ENCODE measurements around the gene MRPL40. TPM values are rescaled to one million over a fixed set of nuclear protein-coding genes. Genes with fewer than 3 reads are reported as not detected.

MRPL40 gene
- total and polyA plus RNA-seq, 2 donors (not counting 1 experiment from before 2014, with no cell fraction given), result 44.4 to 44.8 TPM

GRCh38 chr22:19471572-19471971, 39.2 kb downstream of the MRPL40 start:
- no peak overlapping the region for H2AFZ ChIP-seq (ENCODE audit: low read length)
- no peak overlapping the region for H3K9ac ChIP-seq (ENCODE audit: insufficient read depth, low read length)
- H3K36me3 ChIP-seq (ENCODE audit: control insufficient read depth, insufficient read depth, low read length), result peaks cover 35% of the 10 kb centered on the region
- H4K20me1 ChIP-seq (ENCODE audit: control insufficient read depth, extremely low read depth, insufficient read depth, low read length), result no peaks in the 10 kb centered on the region
- no peak overlapping the region for H3K4me3 ChIP-seq (replicated peaks in 1 of 4; ENCODE audit: control extremely low read depth in 1 of 4, insufficient read depth in 1 of 4, low read depth in 3 of 4, low read length in 4 of 4)
- no peaks in the 10 kb centered on the region for H3K27me3 ChIP-seq (ENCODE audit: control insufficient read depth, insufficient read depth, low read length)
- H3K79me2 ChIP-seq (ENCODE audit: control insufficient read depth, insufficient read depth, low read length), result peaks cover 25% of the 10 kb centered on the region
- no peak for DNase-seq (ENCODE audit: low read depth in 2 of 2)
- TF ChIP-seq EZH2 (IDR thresholded peaks at IDR 0.05; ENCODE audit: low read length, missing control alignments), result no peak
- TF ChIP-seq CTCF (conservative IDR thresholded peaks at IDR 0.05 in 1 of 2, IDR thresholded peaks at IDR 0.05 in 1 of 2; ENCODE audit: low read depth in 1 of 2, low read length in 2 of 2), result no peak
- H3K27ac ChIP-seq (ENCODE audit: insufficient read depth, low read length), result no peak overlapping the region
- no peaks in the 10 kb centered on the region for H3K4me1 ChIP-seq (ENCODE audit: control insufficient read depth, extremely low read depth, insufficient read depth, low read length)
- H3K4me2 ChIP-seq (ENCODE audit: extremely low read depth, insufficient read depth, low read length), result no peak overlapping the region
- no peaks in the 10 kb centered on the region for H3K9me3 ChIP-seq (ENCODE audit: control insufficient read depth, insufficient read depth, low read depth, low read length)

GRCh38 chr22:19472233-19472632, 39.9 kb downstream of the MRPL40 start:
- TF ChIP-seq EZH2 (IDR thresholded peaks at IDR 0.05; ENCODE audit: low read length, missing control alignments), result no peak
- TF ChIP-seq CTCF (conservative IDR thresholded peaks at IDR 0.05 in 1 of 2, IDR thresholded peaks at IDR 0.05 in 1 of 2; ENCODE audit: low read depth in 1 of 2, low read length in 2 of 2), result no peak
- Histone ChIP-seq H3K79me2 (ENCODE audit: control insufficient read depth, insufficient read depth, low read length) (peaks cover 28% of the 10 kb centered on the region), H3K4me2 (ENCODE audit: extremely low read depth, insufficient read depth, low read length) (no peak overlapping the region), H3K27ac (ENCODE audit: insufficient read depth, low read length) (no peak overlapping the region), H3K4me1 (ENCODE audit: control insufficient read depth, extremely low read depth, insufficient read depth, low read length) (peaks cover under 1% of the 10 kb centered on the region), H3K27me3 (ENCODE audit: control insufficient read depth, insufficient read depth, low read length) (no peaks in the 10 kb centered on the region), H3K36me3 (ENCODE audit: control insufficient read depth, insufficient read depth, low read length) (peaks cover 32% of the 10 kb centered on the region), H2AFZ (ENCODE audit: low read length) (no peak overlapping the region), H3K4me3 (replicated peaks in 1 of 4; ENCODE audit: control extremely low read depth in 1 of 4, insufficient read depth in 1 of 4, low read depth in 3 of 4, low read length in 4 of 4) (no peak overlapping the region), H3K9me3 (ENCODE audit: control insufficient read depth, insufficient read depth, low read depth, low read length) (no peaks in the 10 kb centered on the region), H3K9ac (ENCODE audit: insufficient read depth, low read length) (no peak overlapping the region), H4K20me1 (ENCODE audit: control insufficient read depth, extremely low read depth, insufficient read depth, low read length) (no peaks in the 10 kb centered on the region)
- DNase-seq (ENCODE audit: low read depth in 2 of 2), result no peak

GRCh38 chr22:19473578-19473977, 41.2 kb downstream of the MRPL40 start:
- Histone ChIP-seq H4K20me1 (ENCODE audit: control insufficient read depth, extremely low read depth, insufficient read depth, low read length) (no peaks in the 10 kb centered on the region), H3K4me3 (replicated peaks in 1 of 4; ENCODE audit: control extremely low read depth in 1 of 4, insufficient read depth in 1 of 4, low read depth in 3 of 4, low read length in 4 of 4) (no peak overlapping the region), H3K9ac (ENCODE audit: insufficient read depth, low read length) (no peak overlapping the region), H3K9me3 (ENCODE audit: control insufficient read depth, insufficient read depth, low read depth, low read length) (no peaks in the 10 kb centered on the region), H3K27ac (ENCODE audit: insufficient read depth, low read length) (no peak overlapping the region), H3K36me3 (ENCODE audit: control insufficient read depth, insufficient read depth, low read length) (peaks cover 26% of the 10 kb centered on the region), H3K79me2 (ENCODE audit: control insufficient read depth, insufficient read depth, low read length) (peaks cover 42% of the 10 kb centered on the region), H3K27me3 (ENCODE audit: control insufficient read depth, insufficient read depth, low read length) (no peaks in the 10 kb centered on the region), H3K4me2 (ENCODE audit: extremely low read depth, insufficient read depth, low read length) (no peak overlapping the region), H3K4me1 (ENCODE audit: control insufficient read depth, extremely low read depth, insufficient read depth, low read length) (peaks cover 5% of the 10 kb centered on the region), H2AFZ (ENCODE audit: low read length) (no peak overlapping the region)
- no peak for DNase-seq (ENCODE audit: low read depth in 2 of 2)
- TF ChIP-seq EZH2 (IDR thresholded peaks at IDR 0.05; ENCODE audit: low read length, missing control alignments) (no peak), CTCF (conservative IDR thresholded peaks at IDR 0.05 in 1 of 2, IDR thresholded peaks at IDR 0.05 in 1 of 2; ENCODE audit: low read depth in 1 of 2, low read length in 2 of 2) (peak in 1 of 2 donors; percentile 4)
